HG03565 (cell line): ENCODE data around the gene TMEM150A.
"Not testable (repeated sequence)": the region's sequence is repeated elsewhere in the genome, so short reads cannot be mapped to it uniquely, and the experiment has no call there.

Source experiments
- ATAC-seq: cut with Tn5 transposase; IDR thresholded peaks from one replicate; pipeline ENCODE4 v1.9.1; 2021; ENCODE audit warnings: mild to moderate bottlenecking, moderate library complexity; ENCODE audit not compliant: unreplicated experiment

The TMEM150A gene

DNA sequence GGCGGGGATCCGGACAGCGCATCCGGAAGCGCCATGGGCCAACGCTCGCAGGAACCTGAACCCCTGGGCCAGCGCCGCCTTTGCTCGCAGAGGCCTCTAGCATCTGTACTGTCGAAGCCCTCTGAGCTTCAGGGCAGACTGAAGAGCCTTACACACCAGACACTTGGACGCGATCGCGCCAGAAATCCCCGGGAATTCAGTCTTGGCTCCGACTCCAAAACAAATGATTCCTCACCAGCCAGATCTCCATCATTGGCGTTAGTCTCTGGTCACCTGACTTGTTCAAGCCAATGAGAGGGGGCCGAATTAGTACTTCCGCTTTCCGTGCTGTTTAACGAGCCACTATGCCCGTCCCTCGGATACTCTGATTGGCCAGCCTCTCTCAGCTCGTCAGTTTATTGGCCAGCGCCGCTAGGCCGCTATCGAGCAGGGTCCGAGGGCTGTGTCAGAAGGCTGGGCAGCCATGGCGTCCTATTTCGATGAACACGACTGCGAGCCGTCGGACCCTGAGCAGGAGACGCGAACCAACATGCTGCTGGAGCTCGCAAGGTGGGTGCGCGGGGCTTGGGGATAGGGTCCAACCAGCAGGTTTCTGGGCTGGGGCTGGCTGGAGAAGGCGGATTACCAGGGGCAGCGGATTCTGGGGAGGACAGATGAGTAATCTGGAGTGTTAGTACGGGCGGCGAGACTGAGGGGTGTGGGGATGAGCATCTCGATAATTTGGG is 7.0 kb downstream of the TMEM150A start, which contains the start of gene RNF181:
Gene RNF181 (plus strand): TSS at position 445 of the 725 bp plus-strand sequence. CDS start 19 bp downstream, at position 464.
- peak; percentile 99 for ATAC-seq

- no peak for ATAC-seq
Measured at GRCh38 chr2:85594715-85595300, 7.7 kb downstream of the TMEM150A start.

GRCh38 chr2:85593023-85593422 is 9.5 kb downstream of the TMEM150A start:
- no peak for ATAC-seq

DNA sequence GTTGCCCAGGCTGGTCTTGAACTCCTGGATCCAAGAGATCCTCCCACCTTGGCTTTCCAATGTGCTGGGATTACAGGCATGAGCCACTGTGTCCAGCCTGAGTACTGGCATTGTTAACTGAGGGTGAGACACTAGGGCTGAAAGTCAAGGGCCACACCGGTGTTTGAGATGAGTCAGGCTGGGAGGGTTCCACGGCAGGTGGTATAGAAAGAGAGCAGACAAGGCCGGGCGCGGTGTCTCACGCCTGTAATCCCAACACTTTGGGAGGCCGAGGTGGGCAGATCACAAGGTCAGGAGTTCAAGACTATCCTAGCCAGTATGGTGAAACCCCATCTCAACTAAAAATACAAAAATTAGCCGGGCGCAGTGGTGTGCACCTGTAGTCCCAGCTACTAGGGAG is 10.2 kb downstream of the TMEM150A start:
- not testable (repeated sequence) for ATAC-seq

- no peak for ATAC-seq
Measured at GRCh38 chr2:85591563-85591962, 10.9 kb downstream of the TMEM150A start.

DNA sequence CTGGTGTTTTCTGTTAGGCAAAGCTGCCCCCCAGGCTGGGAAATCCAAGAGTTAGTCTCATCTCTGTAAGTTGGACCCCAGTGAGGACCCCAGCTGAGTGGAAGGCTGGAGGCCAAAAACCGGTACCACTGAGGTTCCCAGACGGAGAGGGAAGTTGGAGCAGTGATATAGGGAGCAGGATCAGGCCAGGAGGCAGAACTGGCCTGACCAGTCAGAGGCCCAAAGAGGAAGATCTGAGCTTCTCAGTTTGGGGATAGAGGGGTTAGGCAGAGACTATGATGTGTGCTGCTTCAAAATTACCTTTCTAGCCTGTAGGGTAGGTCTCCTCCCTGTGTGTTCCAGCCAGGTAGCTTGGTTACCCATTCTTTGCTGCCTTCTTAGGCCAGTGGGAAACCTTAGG is 11.5 kb downstream of the TMEM150A start:
- no peak for ATAC-seq

GRCh38 chr2:85589982-85590791 is 12.3 kb downstream of the TMEM150A start:
- no peak for ATAC-seq

GRCh38 chr2:85589181-85589580 is 13.3 kb downstream of the TMEM150A start:
- ATAC-seq: no peak

- no peak for ATAC-seq
Measured at GRCh38 chr2:85588645-85589044, 13.9 kb downstream of the TMEM150A start.

- ATAC-seq: no peak
Measured at GRCh38 chr2:85588236-85588635, 14.3 kb downstream of the TMEM150A start.

- ATAC-seq: no peak
Measured at GRCh38 chr2:85585781-85586105, 16.8 kb downstream of the TMEM150A start.

DNA sequence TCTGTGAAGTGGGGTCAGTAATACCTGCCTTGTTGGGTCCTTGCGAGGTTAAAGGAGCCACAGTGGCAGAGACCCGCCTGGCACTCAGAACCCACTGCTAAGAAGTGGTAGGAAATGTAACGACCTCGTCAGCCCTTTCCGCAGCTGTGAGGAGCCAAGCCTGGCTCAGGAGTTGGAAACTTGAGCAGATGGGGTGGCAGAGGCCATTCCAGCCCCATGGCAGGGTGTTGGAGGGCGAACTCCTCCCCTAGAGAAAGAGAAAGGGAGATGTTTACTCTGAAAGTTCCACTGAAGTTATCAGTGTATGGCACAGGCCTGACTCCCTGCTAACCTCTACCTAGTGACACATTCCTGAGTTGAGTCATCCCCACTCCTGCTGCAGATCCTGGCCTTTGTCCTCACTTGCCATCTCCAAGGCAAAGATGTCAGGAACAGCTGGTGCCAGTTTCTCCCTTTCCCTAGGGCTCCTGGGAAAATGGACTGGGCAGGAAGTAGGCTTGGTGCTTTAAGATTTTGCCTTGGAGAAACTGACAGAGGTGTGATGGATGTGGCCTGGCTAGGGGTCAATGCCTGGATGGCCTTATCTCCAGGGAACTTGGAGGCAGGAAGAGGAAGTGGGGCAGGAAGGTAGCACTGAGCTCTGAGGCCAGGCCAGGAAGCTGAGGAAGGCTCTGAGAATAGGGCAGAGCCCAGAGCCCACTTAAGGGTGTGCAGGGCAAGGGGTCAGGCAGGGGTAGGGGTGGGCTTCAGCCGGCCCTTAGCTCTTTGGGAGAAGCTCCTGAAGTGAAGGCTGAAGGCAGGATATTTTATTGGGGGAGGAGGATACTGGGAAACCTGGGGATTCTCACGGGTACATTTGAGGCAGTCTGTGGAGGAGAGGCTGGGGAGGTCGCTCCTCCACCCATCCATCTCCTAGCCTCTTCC is 17.4 kb downstream of the TMEM150A start:
- ATAC-seq: no peak

DNA sequence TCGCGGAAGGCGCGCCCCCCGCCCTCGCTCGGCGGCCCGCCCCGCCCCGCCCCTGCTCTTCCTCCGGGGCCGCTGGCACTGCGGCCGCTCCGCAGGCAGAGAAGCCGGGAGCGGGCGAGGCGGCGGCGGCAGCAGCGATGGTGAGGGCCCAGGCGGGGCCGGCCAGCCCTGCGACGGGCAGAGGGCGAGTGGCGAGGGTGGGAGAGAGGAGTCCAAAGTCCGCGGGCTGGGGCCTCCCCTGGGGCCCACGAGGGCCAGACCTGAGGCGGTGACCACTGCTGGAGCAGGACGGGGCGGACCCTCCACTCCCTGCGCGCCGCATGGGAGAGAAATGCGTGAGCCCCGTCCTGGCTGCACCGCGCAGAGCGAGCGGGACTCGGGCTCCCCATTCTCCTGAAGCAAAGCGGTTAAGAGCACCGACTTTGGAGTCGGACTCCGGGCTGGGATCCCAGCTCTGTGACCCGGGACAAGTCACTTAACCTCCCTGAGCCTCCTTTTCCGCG is 18.1 kb downstream of the TMEM150A start, which contains the start of gene VAMP5:
Gene VAMP5 (plus strand): TSS at position 78 of the 503 bp plus-strand sequence. CDS start 60 bp downstream, at position 138.
- ATAC-seq: no peak

DNA sequence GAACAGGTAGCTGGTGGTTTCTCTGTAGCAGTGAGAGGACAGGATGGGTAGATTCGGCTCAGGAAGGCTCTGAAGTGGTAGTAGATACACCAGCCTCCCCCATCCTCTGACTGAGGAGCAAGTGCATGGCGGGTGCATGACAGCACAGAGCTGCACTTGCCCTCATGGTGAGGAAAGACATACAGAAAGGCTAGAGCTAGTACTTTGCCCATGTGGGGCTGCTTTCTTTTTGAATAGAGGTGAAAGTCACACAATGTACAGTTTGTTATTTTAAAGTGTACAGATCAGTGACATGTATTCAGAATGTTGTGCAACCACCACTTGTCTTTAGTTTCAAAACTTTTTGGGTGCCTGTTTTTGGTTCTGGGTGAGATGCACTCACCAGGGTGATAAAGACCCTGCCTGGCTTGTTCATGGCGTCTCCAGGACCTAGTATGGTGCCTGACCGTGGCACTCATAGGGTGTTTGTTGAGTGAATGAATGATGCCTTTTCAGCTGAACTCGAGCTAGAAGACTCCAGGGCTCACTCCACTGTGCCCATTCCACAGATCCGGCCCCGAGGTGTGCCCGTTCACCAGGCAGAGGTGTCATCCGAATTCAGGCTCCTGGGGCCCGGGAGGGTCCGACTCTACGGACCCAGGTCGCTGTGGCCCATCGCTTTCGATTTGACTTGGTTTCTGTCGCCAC is 18.7 kb downstream of the TMEM150A start:
- no peak for ATAC-seq

- ATAC-seq: no peak
Measured at GRCh38 chr2:85582492-85582891, 20.0 kb downstream of the TMEM150A start.

GRCh38 chr2:85580206-85580605 is 22.3 kb downstream of the TMEM150A start:
- ATAC-seq: no peak

DNA sequence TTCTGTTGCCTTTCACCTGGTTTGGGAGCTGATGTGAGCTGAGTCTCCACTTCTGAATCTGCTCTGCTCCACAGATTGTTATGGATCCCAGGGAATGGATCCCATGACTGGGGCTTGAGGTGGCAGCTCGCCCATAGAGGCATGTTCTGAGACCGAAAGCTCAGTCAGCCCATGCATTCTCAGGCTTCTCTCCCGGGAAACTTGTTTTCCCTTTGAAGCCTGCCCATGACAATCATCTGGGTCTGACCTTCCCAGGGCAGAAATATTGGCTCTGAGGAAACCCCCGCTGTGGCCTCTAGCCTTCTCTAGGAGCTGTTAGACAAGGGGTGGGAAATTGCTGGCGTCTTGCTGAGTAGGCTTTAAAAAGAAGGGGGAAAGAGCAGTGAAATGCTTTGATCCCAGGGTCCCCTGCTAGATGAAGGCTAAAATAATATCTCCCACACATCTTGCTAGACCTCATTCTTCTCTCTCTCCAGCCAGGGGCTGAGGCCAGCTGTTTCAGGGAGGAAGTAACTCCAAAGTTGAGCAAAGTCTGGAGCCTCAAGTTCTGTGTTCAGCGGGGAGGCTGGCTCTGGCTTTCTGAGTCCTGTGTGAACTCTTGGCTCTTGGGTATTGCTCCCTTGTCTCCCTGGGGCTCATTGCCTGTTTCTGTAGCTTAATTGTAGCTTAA is 23.1 kb downstream of the TMEM150A start:
- ATAC-seq: no peak

- no peak for ATAC-seq
Measured at GRCh38 chr2:85578243-85579180, 24.0 kb downstream of the TMEM150A start.
